GM12873 (cell line): ENCODE data around the gene CLVS2.

Experiments used
- TF ChIP-seq, protein P1 (sequence below): IDR thresholded peaks from 2 replicates; pipeline ENCODE4 v1.5.1; 2012; ENCODE audit warnings: low read depth, mild to moderate bottlenecking, moderate library complexity, low read length, control low read depth; ENCODE audit not compliant: insufficient read depth; ENCODE audit errors: missing control alignments

CLVS2 gene

DNA sequence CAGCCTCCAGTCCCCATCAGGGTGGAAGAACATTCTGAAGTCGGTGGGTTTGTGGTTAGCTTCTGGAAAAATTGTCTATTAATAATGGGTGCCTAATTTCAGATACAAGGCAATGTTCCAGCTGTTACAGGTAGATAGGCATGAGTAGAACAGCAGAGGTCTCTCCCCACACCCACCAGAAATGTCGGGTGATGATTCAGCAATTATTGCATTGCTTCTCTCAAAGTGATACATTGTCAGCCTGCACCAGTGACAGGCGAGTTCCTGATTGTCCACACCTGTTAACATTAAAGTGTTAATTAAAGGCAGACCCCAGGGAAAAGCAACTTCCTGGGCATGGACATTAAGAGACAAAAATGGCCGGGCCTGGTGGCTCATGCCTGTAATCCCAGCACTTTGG, 18.9 kb upstream of the CLVS2 start:
- TF ChIP-seq, protein P1, sequence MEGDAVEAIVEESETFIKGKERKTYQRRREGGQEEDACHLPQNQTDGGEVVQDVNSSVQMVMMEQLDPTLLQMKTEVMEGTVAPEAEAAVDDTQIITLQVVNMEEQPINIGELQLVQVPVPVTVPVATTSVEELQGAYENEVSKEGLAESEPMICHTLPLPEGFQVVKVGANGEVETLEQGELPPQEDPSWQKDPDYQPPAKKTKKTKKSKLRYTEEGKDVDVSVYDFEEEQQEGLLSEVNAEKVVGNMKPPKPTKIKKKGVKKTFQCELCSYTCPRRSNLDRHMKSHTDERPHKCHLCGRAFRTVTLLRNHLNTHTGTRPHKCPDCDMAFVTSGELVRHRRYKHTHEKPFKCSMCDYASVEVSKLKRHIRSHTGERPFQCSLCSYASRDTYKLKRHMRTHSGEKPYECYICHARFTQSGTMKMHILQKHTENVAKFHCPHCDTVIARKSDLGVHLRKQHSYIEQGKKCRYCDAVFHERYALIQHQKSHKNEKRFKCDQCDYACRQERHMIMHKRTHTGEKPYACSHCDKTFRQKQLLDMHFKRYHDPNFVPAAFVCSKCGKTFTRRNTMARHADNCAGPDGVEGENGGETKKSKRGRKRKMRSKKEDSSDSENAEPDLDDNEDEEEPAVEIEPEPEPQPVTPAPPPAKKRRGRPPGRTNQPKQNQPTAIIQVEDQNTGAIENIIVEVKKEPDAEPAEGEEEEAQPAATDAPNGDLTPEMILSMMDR = no peak

DNA sequence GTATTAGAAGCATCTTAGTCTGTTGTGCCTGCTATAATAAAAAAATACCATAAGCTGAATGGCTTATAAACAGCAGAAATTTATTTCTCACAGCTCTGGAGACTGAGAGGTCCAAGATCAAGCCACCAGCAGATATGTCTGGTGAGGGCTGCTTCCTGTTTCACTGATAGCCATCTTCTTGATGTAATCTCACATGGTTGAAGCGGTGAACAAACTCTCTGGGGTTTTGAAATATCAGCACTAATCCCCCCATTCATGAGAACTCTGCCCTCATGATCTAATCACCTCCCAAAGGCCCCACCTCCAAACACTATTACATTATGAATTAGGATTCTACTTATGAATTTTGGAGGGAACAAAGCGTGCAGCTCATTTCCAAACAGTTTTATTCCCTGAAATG, 11.6 kb upstream of the CLVS2 start:
- TF ChIP-seq, protein P1 = no peak

DNA sequence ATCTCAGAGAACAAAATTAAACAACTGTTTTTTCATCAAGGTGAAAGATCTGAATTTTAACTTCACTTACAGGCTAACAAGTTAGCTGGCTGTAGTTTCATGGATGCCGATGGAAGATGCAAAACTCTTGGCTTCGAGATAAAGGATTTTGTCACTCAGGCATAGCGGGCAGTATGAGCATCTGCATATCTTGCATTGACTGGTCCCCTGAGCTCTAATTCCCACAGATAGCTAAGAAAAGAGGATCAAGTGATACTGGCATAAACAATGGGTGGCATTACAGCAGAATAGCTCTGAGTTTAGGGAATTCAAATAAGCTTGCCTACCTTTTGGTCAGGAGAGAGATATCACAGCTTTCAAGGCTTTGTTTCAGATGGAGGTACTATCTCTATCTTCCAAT, 1.8 kb upstream of the CLVS2 start:
- TF ChIP-seq, protein P1 = no peak

DNA sequence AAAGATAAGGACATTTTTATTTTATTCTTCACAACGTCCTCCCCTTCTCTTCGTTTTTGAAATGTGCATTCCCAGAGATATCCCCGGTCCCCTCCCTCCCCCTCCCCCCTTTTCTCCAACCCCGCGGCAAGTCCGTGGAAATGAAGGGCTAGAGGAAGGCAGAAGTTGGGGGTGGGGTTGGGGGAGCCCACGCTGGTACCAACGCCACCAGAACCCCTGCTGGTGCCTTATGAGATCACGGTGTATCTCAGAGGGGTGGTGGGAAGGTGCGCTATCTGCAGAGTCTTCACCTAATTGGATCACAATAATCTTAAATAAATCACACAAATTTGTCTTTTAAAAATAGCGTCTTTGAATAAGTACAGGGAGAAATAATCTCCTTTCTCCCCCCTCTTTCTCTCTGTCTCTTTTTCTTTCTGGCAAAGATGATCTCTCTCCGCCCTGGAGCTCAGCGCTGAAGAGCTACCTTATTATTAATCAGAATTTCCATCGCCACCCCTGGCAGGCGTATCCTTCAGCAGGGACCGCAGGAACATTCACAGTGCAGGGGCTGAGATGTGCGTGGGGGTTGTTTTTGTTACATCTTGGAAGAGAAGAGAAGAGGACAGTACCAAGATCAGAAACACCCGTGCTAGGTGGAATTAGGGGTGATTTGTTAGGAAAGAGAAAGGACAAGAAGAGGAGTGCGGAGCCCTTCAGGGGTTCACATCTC, 915 bp downstream of the CLVS2 start:
- TF ChIP-seq, protein P1 = no peak

DNA sequence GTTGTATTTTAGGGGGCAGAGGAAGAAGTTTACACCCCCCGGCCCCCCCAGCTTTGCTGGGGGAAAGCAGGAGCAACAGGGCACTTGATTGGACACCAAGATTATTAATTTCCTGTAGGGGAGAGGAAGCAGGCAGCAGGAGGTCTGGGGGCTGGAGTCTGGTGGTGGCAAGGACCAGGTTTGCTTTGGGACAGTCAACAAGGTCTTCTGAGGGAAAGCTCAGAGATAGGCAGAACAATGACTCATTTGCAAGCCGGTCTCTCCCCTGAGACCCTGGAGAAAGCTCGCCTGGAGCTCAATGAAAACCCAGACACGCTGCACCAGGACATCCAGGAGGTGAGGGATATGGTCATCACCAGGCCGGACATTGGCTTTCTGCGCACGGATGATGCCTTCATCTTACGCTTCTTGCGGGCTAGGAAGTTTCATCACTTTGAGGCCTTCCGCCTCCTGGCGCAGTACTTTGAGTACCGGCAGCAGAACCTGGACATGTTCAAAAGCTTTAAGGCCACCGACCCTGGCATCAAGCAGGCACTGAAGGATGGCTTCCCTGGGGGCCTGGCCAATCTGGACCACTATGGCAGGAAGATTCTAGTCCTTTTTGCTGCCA, 1.6 kb downstream of the CLVS2 start:
- TF ChIP-seq, protein P1 = no peak

DNA sequence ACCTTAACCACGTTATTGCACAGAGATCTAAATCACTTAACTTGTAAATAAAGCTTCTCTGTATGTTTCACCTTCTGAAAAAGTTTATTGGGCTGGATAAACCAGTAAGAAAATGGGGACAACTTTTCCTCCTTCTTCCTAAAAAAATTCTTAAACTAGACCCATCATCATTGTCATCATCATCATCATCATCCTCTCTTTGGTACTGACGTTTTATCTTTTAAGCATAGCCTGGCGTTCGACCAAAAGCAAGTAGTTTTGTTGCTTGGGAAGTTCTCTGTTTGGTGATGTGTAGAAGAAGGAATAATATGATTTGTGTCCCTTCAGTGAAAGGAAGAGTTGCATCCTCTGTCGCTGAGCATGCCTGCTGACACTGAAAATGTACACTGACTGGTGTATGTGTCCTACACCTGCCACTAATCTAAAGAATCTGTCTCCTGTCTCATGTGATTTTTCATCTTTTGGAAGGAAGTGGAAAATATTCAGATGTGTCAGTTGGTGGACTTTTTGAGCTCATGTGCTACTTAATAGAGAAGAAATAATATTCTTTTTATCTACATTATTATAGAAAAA, 2.5 kb downstream of the CLVS2 start:
- TF ChIP-seq, protein P1 = no peak

DNA sequence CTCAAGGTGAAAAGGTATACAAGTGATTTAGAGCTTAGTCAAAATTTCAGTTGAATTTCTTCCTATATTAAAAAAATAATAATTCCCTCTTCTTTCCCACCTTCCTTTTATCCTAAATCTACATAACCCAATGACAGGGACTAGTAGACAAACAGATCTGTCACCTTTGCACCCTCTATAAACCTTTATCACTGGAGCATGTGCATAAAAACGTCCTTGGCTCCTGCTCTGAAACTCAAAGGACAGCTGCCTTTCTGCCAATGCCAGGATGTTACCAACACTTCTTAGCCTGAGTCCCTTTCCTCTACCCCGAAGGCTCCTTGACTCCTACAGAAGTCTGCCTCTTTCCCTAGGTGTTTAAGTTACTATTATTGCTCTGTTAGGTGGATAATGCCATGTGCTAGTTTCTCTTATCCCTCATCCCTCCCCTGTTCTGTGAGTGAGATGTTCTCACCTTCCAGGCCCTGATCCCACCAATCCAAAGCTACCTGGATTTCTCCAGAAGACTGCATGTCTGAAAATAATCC, 4.3 kb downstream of the CLVS2 start:
- TF ChIP-seq, protein P1 = no peak
